Subcutaneous abdominal adipose tissue (tissue), 5 donors: Measurements from ENCODE around the gene C19orf12.

ENCODE experiments used
- H3K27ac ChIP-seq: one replicate; pipeline ENCODE4 v1.7.0; 2013; ENCODE audit warnings: low read depth, mild to moderate bottlenecking, inconsistent platforms, low read length, moderate library complexity
- H3K27me3 ChIP-seq, 5 donors: one replicate each; pipeline ENCODE4 v1.7.0; 2013; ENCODE audit warnings: low read length in 5 of 5, inconsistent platforms in 1 of 5; ENCODE audit not compliant: control insufficient read depth in 5 of 5, insufficient read depth in 4 of 5
- H3K36me3 ChIP-seq, 5 donors: one replicate each; pipeline ENCODE4 v1.7.0; 2013; ENCODE audit warnings: low read length in 5 of 5; ENCODE audit not compliant: control insufficient read depth in 5 of 5, insufficient read depth in 5 of 5
- H3K4me1 ChIP-seq, 5 donors: one replicate each; pipeline ENCODE4 v1.7.0; 2013; ENCODE audit warnings: low read length in 5 of 5, mild to moderate bottlenecking in 3 of 5, moderate library complexity in 1 of 5; ENCODE audit not compliant: control insufficient read depth in 5 of 5, insufficient read depth in 5 of 5
- H3K4me3 ChIP-seq, 5 donors: one replicate each; pipeline ENCODE4 v1.7.0; 2013; ENCODE audit warnings: low read length in 5 of 5, low read depth in 1 of 5
- H3K9ac ChIP-seq, 5 donors: one replicate each; pipeline ENCODE4 v1.7.0; 2013; ENCODE audit warnings: low read length in 5 of 5, mild to moderate bottlenecking in 4 of 5, moderate library complexity in 3 of 5
- H3K9me3 ChIP-seq, 5 donors: one replicate each; pipeline ENCODE4 v1.7.0; 2013; ENCODE audit warnings: low read length in 5 of 5; ENCODE audit not compliant: control insufficient read depth in 5 of 5
- donor health status: healthy.
- donor health status: healthy.
- donor health status: healthy.
- donor health status: healthy.
- donor health status: healthy.

C19orf12 gene

GRCh38 chr19:29753190-29753933, 38.3 kb upstream of the C19orf12 start:
- no peaks in the 10 kb centered on the region for H3K36me3 ChIP-seq
- no peaks in the 10 kb centered on the region for H3K9me3 ChIP-seq
- no peak overlapping the region for H3K4me3 ChIP-seq
- H3K4me1 ChIP-seq, result no peaks in the 10 kb centered on the region
- H3K27me3 ChIP-seq, result peaks cover 4 to 16% (median 13%) of the 10 kb centered on the region in 5 donors
- no peak overlapping the region for H3K9ac ChIP-seq
- H3K27ac ChIP-seq, result no peak overlapping the region

DNA sequence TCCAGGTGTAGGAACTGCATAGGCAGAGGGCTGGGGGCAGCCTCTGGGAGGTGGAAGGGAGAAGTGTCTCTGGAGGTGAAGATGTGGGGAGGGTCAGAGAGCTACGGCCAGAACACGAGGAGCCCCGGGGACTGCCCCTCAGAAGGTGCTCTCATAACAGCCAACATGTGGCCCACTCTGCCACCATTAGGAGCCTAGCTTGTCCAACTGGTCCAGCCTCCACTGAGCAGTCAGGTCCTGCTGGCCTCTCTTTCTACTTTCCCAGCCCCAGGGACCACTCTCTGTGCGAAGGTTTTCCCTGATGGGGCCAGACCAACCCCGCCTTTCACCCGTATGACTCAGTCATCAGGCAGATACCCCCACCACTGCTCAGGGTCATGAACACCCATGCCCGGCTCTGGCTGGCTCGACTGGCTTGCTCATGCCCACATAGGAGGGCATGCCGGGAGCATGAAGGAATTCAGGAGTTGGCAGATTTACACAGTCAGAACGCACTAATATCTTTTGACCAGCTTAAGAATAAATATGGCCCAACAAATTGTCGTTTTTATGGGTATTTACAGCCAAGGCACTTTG, 37.5 kb upstream of the C19orf12 start:
- no peaks in the 10 kb centered on the region for H3K36me3 ChIP-seq
- H3K27me3 ChIP-seq, result peaks cover 4 to 16% (median 13%) of the 10 kb centered on the region in 5 donors
- no peak overlapping the region for H3K4me3 ChIP-seq
- no peaks in the 10 kb centered on the region for H3K4me1 ChIP-seq
- no peaks in the 10 kb centered on the region for H3K9me3 ChIP-seq
- H3K9ac ChIP-seq, result no peak overlapping the region
- H3K27ac ChIP-seq, result no peak overlapping the region

DNA sequence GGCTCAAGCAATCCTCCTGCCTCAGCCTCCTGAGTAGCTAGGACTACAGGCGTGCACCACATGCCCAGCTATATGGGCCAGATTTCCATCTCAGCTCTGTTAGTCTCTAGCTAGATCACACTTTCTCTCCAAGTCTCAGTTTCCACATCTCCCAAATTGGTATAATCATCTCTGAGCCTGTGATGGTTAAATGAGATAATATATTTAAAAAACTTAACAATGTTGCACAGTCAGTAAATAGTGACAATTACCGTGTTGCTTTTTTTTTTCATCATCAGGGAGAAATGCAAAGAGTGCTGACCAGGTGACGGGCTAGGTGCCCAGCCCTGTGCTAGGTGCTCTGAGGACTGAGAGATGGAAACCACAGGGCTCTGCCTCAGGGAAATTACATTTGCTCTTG, 36.9 kb upstream of the C19orf12 start:
- Histone ChIP-seq H3K27ac (no peak overlapping the region), H3K4me3 (no peak overlapping the region), H3K36me3 (no peaks in the 10 kb centered on the region), H3K9me3 (no peaks in the 10 kb centered on the region), H3K9ac (no peak overlapping the region), H3K4me1 (no peaks in the 10 kb centered on the region), H3K27me3 (peaks cover 4 to 16% (median 13%) of the 10 kb centered on the region in 5 donors)

- H3K4me3 ChIP-seq, result no peak overlapping the region
- no peak overlapping the region for H3K9ac ChIP-seq
These were observed 34.9 kb upstream of the C19orf12 start for GRCh38 chr19:29750001-29750400.

DNA sequence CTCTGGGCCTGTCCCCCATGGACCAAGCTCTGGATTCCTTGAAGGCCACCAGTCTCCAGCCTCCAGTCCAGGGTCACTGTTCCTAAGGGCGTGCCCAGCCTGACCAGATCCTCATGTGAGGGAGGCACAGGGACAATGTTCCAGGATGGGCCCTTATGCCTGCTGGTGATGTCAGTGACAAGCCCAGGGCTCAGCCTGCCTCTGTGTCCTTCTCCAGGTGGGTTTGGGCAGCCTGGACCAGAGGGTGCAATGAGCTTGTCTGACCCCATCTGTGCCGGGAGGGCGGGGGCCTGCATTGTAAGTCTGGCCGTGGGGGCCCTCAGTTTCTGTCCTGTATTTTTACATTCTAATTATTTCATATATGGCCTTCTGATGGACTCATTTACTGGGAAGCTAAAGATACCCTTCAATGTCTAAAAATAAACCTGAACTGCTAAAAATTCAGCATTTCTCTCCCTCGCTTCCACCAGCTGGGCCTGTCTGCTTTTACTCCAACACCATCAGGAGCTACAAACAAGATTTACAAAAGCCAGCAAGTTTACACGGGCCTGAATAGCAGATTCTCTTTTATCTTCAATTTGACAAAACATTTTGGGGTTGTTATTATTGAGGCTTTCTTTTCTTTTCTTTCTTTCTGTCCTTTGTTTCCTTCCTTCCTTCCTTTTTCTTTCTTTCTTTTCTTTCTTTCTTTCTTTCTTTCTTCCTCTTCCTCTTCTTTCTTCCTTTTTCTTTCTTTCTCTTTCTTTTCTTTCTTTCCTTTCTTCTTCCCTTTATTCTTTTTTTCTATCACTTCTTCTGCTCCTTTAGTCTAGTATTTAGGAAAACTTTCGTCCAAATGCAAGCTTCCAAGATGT, 34.2 kb upstream of the C19orf12 start:
- Histone ChIP-seq H3K27ac (no peak overlapping the region), H3K27me3 (peaks cover 4 to 19% (median 13%) of the 10 kb centered on the region in 5 donors), H3K4me1 (no peaks in the 10 kb centered on the region), H3K9ac (no peak overlapping the region), H3K4me3 (no peak overlapping the region), H3K36me3 (no peaks in the 10 kb centered on the region), H3K9me3 (no peaks in the 10 kb centered on the region)

More at GRCh38 chr19:29750001-29750400, 34.9 kb upstream of the C19orf12 start:
- H3K36me3 ChIP-seq, result no peaks in the 10 kb centered on the region
- H3K27me3 ChIP-seq, result peaks cover 4 to 19% (median 13%) of the 10 kb centered on the region in 5 donors
- no peak overlapping the region for H3K27ac ChIP-seq
- H3K4me1 ChIP-seq, result no peaks in the 10 kb centered on the region
- H3K9me3 ChIP-seq, result no peaks in the 10 kb centered on the region

- H3K4me1 ChIP-seq, result no peaks in the 10 kb centered on the region
- H3K36me3 ChIP-seq, result no peaks in the 10 kb centered on the region
- no peak overlapping the region for H3K4me3 ChIP-seq
- peaks cover 0 to 7% (median 3%) of the 10 kb centered on the region in 5 donors for H3K27me3 ChIP-seq
- H3K9me3 ChIP-seq, result no peaks in the 10 kb centered on the region
- no peak overlapping the region for H3K27ac ChIP-seq
- H3K9ac ChIP-seq, result no peak overlapping the region
These were observed 30.2 kb upstream of the C19orf12 start for GRCh38 chr19:29745253-29745652.

DNA sequence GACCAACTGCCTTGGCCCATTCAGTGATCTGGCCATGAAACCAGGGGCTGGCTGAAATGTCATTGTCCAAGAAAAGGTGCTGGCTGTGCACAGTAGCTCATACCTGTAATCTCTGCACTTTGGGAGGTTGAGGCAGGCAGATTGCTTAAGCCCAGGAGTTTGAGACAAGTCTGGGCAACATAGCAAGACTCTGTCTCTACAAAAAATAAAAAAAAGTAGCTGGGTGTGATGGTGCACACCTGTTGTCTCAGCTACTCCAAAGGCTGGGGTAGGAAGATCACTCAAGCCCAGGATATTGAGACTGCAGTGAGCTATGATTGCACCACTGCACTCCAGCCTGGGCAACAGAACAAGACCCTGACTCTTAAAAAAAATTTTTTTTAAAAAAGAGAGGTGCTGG, 28.6 kb upstream of the C19orf12 start:
- peaks cover 0 to 7% (median 3%) of the 10 kb centered on the region in 5 donors for H3K27me3 ChIP-seq
- H3K4me3 ChIP-seq, result no peak overlapping the region
- no peaks in the 10 kb centered on the region for H3K36me3 ChIP-seq
- H3K4me1 ChIP-seq, result no peaks in the 10 kb centered on the region
- H3K9me3 ChIP-seq, result no peaks in the 10 kb centered on the region
- H3K9ac ChIP-seq, result no peak overlapping the region
- H3K27ac ChIP-seq, result no peak overlapping the region

DNA sequence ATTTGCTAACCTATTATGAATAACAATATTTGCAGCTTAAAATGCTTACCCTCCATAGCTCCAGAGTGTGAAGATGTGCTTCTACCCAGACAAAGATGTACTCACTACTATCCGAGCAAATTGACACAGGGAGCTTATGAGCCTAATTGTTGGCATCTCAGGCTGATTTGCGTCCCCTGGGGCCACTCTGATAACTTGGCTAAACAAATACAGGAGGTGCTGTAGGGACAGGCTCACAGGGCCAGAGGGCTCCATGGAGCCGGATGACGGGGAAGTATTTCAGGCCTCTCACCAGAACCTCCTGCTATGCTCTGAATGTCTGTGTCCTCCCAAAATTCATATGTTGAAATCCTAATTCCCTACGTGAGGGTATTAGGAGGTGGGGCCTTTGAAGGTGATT, 26.7 kb upstream of the C19orf12 start:
- H3K27me3 ChIP-seq, result peaks cover 3 to 19% (median 7%) of the 10 kb centered on the region in 5 donors
- H3K4me1 ChIP-seq, result no peaks in the 10 kb centered on the region
- H3K27ac ChIP-seq, result no peak overlapping the region
- no peaks in the 10 kb centered on the region for H3K9me3 ChIP-seq
- H3K9ac ChIP-seq, result no peak overlapping the region
- H3K36me3 ChIP-seq, result no peaks in the 10 kb centered on the region
- no peak overlapping the region for H3K4me3 ChIP-seq

- no peak overlapping the region for H3K4me3 ChIP-seq
- H3K4me1 ChIP-seq, result no peaks in the 10 kb centered on the region
- no peaks in the 10 kb centered on the region for H3K36me3 ChIP-seq
- H3K27ac ChIP-seq, result no peak overlapping the region
- no peaks in the 10 kb centered on the region for H3K9me3 ChIP-seq
- H3K9ac ChIP-seq, result no peak overlapping the region
- H3K27me3 ChIP-seq, result peaks cover 3 to 16% (median 7%) of the 10 kb centered on the region in 5 donors
These were observed 26.2 kb upstream of the C19orf12 start for GRCh38 chr19:29741226-29741625.
